A673 (cell line): ENCODE data around the gene CDH4.

ENCODE experiments used
- EZH2 ChIP-seq: fragments of 200-600 bp; sonication (generic); IDR thresholded peaks from 2 replicates; pipeline ENCODE4 v1.6.1; 2017; ENCODE audit warnings: borderline replicate concordance, low read depth, mild to moderate bottlenecking, mixed read lengths, antibody characterized with exemption, low read length; ENCODE audit not compliant: poor library complexity, severe bottlenecking
- TF ChIP-seq, protein P1 (sequence below): fragments of 300-800, 200-600 bp; sonication (generic); conservative IDR thresholded peaks from 2 replicates; pipeline ENCODE4 v1.5.1; 2017; ENCODE audit warnings: low read depth, mild to moderate bottlenecking, antibody characterized with exemption, low read length, moderate library complexity, mixed read lengths

DNA sequence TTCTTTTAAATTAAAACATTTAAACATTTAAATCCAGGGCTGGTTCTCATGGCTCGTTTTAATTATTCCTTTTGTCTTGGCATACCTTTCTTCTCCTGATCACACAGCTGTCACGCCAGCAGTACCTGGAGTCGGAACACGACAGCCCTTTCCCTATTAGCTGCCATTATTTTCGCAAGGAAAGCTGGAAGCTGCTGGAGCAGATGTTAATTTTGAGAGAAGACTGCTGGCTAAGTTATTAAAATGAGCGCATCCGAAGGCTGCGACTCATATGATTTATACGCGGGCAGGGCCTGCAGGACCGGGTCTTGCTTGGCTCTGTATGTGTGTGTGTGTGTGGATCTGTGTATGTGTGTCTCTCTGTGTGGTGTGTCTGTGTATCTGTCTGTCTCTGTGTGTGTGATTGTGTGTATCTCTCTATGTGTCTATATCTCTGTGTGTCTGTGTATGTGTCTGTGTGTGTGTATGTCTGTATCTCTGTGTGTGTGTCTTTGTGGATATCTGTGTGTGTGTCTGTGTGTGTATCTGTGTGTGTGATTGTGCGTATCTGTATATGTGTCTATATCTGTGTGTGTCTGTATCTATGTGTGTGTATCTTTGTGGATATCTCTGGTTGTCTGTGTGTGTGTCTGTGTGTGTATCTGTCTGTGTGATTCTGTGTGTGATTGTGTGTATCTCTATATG, 191.5 kb downstream of the CDH4 start:
- TF ChIP-seq, protein P1, sequence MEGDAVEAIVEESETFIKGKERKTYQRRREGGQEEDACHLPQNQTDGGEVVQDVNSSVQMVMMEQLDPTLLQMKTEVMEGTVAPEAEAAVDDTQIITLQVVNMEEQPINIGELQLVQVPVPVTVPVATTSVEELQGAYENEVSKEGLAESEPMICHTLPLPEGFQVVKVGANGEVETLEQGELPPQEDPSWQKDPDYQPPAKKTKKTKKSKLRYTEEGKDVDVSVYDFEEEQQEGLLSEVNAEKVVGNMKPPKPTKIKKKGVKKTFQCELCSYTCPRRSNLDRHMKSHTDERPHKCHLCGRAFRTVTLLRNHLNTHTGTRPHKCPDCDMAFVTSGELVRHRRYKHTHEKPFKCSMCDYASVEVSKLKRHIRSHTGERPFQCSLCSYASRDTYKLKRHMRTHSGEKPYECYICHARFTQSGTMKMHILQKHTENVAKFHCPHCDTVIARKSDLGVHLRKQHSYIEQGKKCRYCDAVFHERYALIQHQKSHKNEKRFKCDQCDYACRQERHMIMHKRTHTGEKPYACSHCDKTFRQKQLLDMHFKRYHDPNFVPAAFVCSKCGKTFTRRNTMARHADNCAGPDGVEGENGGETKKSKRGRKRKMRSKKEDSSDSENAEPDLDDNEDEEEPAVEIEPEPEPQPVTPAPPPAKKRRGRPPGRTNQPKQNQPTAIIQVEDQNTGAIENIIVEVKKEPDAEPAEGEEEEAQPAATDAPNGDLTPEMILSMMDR: no peak
- TF ChIP-seq EZH2: no peak
